Transverse colon (tissue), 4 donors: ENCODE measurements around the gene ZBTB43. TPM values are rescaled to one million over a fixed set of nuclear protein-coding genes. Genes with fewer than 3 reads are reported as not detected.
"Not testable (repeated sequence)": the region's sequence is repeated elsewhere in the genome, so short reads cannot be mapped to it uniquely, and the experiment has no call there.

Experiments used
- DNase-seq: peaks from one replicate; pipeline ENCODE4 v3.0.0-alpha.2; 2019
- H3K27ac ChIP-seq, 4 donors: fragments of 200-600 bp; sonication (generic); 2 replicates each; pipeline ENCODE4 v1.5.1; 2016 to 2018; ENCODE audit warnings: inconsistent platforms in 4 of 4
- H3K27me3 ChIP-seq: fragments of 200-600 bp; sonication (generic); 2 replicates; pipeline ENCODE4 v1.5.1; 2017; ENCODE audit warnings: inconsistent platforms
- H3K36me3 ChIP-seq, 4 donors: fragments of 200-600 bp; sonication (generic); 2 replicates each; pipeline ENCODE4 v1.5.1; 2017 to 2019; ENCODE audit warnings: inconsistent platforms in 4 of 4
- H3K4me1 ChIP-seq, 4 donors: fragments of 200-600 bp; sonication (generic); 2 replicates each; pipeline ENCODE4 v1.5.1; 2017 to 2020; ENCODE audit warnings: inconsistent platforms in 4 of 4
- H3K4me3 ChIP-seq, 4 donors: fragments of 200-600 bp; sonication (generic); 1 replicate in 1 of 4; 2 replicates in 3 of 4; pipeline versions ENCODE4 v1.5.1 to v1.6.1; 2017 to 2019; ENCODE audit warnings: inconsistent platforms in 4 of 4
- H3K9me3 ChIP-seq, 2 donors: fragments of 200-600 bp; sonication (generic); 2 replicates each; pipeline ENCODE4 v1.5.1; 2017 to 2019; ENCODE audit warnings: inconsistent platforms in 2 of 2
- CTCF ChIP-seq, 5 experiments: fragments of 200-600 bp in 3 of 5; fragments of 450-650 bp in 2 of 5; sonication (generic) in 3 of 5; IDR thresholded peaks; 1 replicate in 2 of 5; 2 replicates in 3 of 5; pipeline ENCODE4 v1.5.1; 2016 to 2017; ENCODE audit warnings: antibody characterized with exemption in 5 of 5, inconsistent platforms in 3 of 5, mild to moderate bottlenecking in 2 of 5, moderate library complexity in 1 of 5
- EP300 ChIP-seq: sonication (generic); formaldehyde crosslinking; IDR thresholded peaks from one replicate; pipeline ENCODE4 v1.6.1; 2017; ENCODE audit warnings: antibody characterized with exemption, low read depth
- POLR2A ChIP-seq: fragments of 450-650 bp; IDR thresholded peaks from one replicate; pipeline ENCODE4 v1.6.1; 2016; ENCODE audit warnings: antibody characterized with exemption, mild to moderate bottlenecking, moderate library complexity
- POLR2AphosphoS5 ChIP-seq, 3 donors: sonication (generic); formaldehyde crosslinking; IDR thresholded peaks; one replicate each; pipeline ENCODE4 v1.6.1; 2016; ENCODE audit warnings: antibody characterized with exemption in 3 of 3
- WGBS, 2 donors: methylation state at CpG; one replicate each; pipeline ENCODE4 v1.1.5; 2018; ENCODE audit warnings: low coverage in 1 of 2; 5-methylcytosine and 5-hydroxymethylcytosine counted together
- in situ Hi-C, 4 donors: fragments of 200-750 bp; cut with MboI; loops; one replicate each; pipeline versions ENCODE4 v1.15.0 to v1.15.1; 2017; ENCODE audit warnings: low sequenced_read_pairs in 3 of 4, low pct_ligation_motif_present in 1 of 4, low pct_unique_long_range_greater_than_20kb in 1 of 4
- intact Hi-C: fragments of 100-400 bp; cut with DNase I; formaldehyde crosslinking; loops from one replicate; pipeline ENCODE4 v1.15.1; 2023; ENCODE audit warnings: low total_unique reads
- total RNA-seq, 4 donors: library from RNA; depleted of rRNA; stranded (reverse); fragments of >200 nt; gene quantifications; one replicate each; pipeline ENCODE4 v1.1.0, GENCODE V29; 2016

ZBTB43 gene
- total RNA-seq, 4 donors from 2014 or later = 5.0 to 19.5 (median 16.6) TPM

GRCh38 chr9:126775926-126776325, 28.9 kb upstream of the ZBTB43 start:
- H3K27ac ChIP-seq = no peak overlapping the region
- H3K36me3 ChIP-seq = no peaks in the 10 kb centered on the region
- DNase-seq = no peak
- intact Hi-C loops = loop anchor here (10.0 kb wide), 1 partner anchor 161 kb away; the partner anchor contains the start of gene LMX1B
- H3K4me1 ChIP-seq = no peaks in the 10 kb centered on the region
- no peak overlapping the region for H3K4me3 ChIP-seq
- H3K27me3 ChIP-seq = peaks cover 97% of the 10 kb centered on the region
- 77 to 84% methylated on average over 5 of the region's 5 CpGs for WGBS, 2 donors
- in situ Hi-C loops = loop anchor here in 1 of 4 donors (10.0 to 25.0 kb wide), 2 partner anchors 71 to 164 kb away; partner anchors contain the start of gene LMX1B
- no peaks in the 10 kb centered on the region for H3K9me3 ChIP-seq
- TF ChIP-seq EP300 (no peak), POLR2AphosphoS5 (IDR thresholded peaks at IDR 0.05) (no peak), POLR2A (no peak), CTCF (IDR thresholded peaks at IDR 0.05) (no peak)

- peaks cover 0 to 5% (median 2%) of the 10 kb centered on the region in 4 donors for H3K4me1 ChIP-seq
- no peaks in the 10 kb centered on the region for H3K36me3 ChIP-seq
- H3K4me3 ChIP-seq = no peak overlapping the region
- TF ChIP-seq EP300 (no peak), CTCF (IDR thresholded peaks at IDR 0.05) (peak in 1 of 5 experiments; percentile 3)
- in situ Hi-C loops = loop anchor here in 1 of 4 donors (10.0 to 25.0 kb wide), 2 partner anchors 73 to 165 kb away; partner anchors contain the start of gene LMX1B
- DNase-seq = no peak
- 18 to 20% methylated on average over 1 to 6 of the region's 6 CpGs for WGBS, 2 donors
- intact Hi-C loops = loop anchor here (10.0 kb wide), 1 partner anchor 163 kb away; the partner anchor contains the start of gene LMX1B
- H3K9me3 ChIP-seq = no peaks in the 10 kb centered on the region
- H3K27ac ChIP-seq = no peak overlapping the region
- H3K27me3 ChIP-seq = peaks cover 97% of the 10 kb centered on the region
Observed at GRCh38 chr9:126777733-126778132, 27.1 kb upstream of the ZBTB43 start.

- no peak for DNase-seq
- intact Hi-C loops (loop anchor here (10.0 kb wide), 1 partner anchor 163 kb away; the partner anchor contains the start of gene LMX1B), in situ Hi-C loops (loop anchor here in 1 of 4 donors (10.0 to 25.0 kb wide), 2 partner anchors 73 to 166 kb away; partner anchors contain the start of gene LMX1B)
- Histone ChIP-seq H3K36me3 (no peaks in the 10 kb centered on the region), H3K9me3 (no peaks in the 10 kb centered on the region), H3K4me3 (no peak overlapping the region), H3K27me3 (peaks cover 97% of the 10 kb centered on the region), H3K4me1 (peaks cover 0 to 5% (median 2%) of the 10 kb centered on the region in 4 donors), H3K27ac (no peak overlapping the region)
- TF ChIP-seq CTCF (IDR thresholded peaks at IDR 0.05) (no peak), POLR2A (no peak), EP300 (no peak), POLR2AphosphoS5 (IDR thresholded peaks at IDR 0.05) (no peak)
- WGBS, 2 donors = 28 to 66% methylated on average over 4 to 8 of the region's 8 CpGs
Observed at GRCh38 chr9:126778141-126778540, 26.7 kb upstream of the ZBTB43 start.

- peaks cover 97% of the 10 kb centered on the region for H3K27me3 ChIP-seq
- in situ Hi-C loops = loop anchor here in 1 of 4 donors (10.0 to 25.0 kb wide), 2 partner anchors 74 to 166 kb away; partner anchors contain the start of gene LMX1B
- H3K4me3 ChIP-seq, H3K27ac ChIP-seq, H3K4me1 ChIP-seq, H3K9me3 ChIP-seq, H3K36me3 ChIP-seq, DNase-seq: not testable (repeated sequence)
- 79 to 87% methylated on average over 3 to 5 of the region's 5 CpGs for WGBS, 2 donors
- intact Hi-C loops = loop anchor here (10.0 kb wide), 1 partner anchor 164 kb away; the partner anchor contains the start of gene LMX1B
Observed at GRCh38 chr9:126778696-126779095, 26.1 kb upstream of the ZBTB43 start.
